ENCODE results near the gene CD96.

- TF ChIP-seq CTCF (IDR thresholded peaks at IDR 0.05) (no peak), POLR2A (IDR thresholded peaks at IDR 0.05) (no peak)
Observed at GRCh38 chr3:111605018-111605417, 63.0 kb downstream of the CD96 start.
